K562 (cell line): Measurements from ENCODE around the gene GDF11. TPM values are rescaled to one million over a fixed set of nuclear protein-coding genes. Genes with fewer than 3 reads are reported as not detected.

Source experiments
- ARID4B ChIP-seq: sonication (generic); formaldehyde crosslinking; IDR thresholded peaks from 2 replicates; pipeline ENCODE4 v1.8.0; 2022; ENCODE audit warnings: mild to moderate bottlenecking, missing genetic modification reagents
- ARNT ChIP-seq, 2 experiments: fragments of 450-650 bp; IDR thresholded peaks; 2 replicates each; pipeline ENCODE4 v1.6.1; 2016; ENCODE audit warnings: mild to moderate bottlenecking in 1 of 2
- CTCF ChIP-seq, 3 experiments: IDR thresholded peaks in 2 of 3; conservative IDR thresholded peaks in 1 of 3; 2 replicates each; pipeline ENCODE4 v1.5.1; 2011 to 2012; ENCODE audit warnings: low read length in 3 of 3, mild to moderate bottlenecking in 3 of 3, control low read depth in 2 of 3, improper control_type of control experiment in 1 of 3, inconsistent platforms in 1 of 3, low read depth in 1 of 3, mixed read lengths in 1 of 3, moderate library complexity in 1 of 3; ENCODE audit not compliant: insufficient read depth in 2 of 3
- DACH1 ChIP-seq: fragments of 450-650 bp; IDR thresholded peaks from 2 replicates; pipeline ENCODE4 v1.6.1; 2018; ENCODE audit not compliant: partially characterized antibody
- HDAC3 ChIP-seq: fragments of 450-650 bp; IDR thresholded peaks from 2 replicates; pipeline ENCODE4 v1.6.1; 2018; ENCODE audit warnings: borderline replicate concordance, mild to moderate bottlenecking, moderate library complexity; ENCODE audit not compliant: partially characterized antibody
- JUND ChIP-seq, 2 experiments: IDR thresholded peaks; 2 replicates in 1 of 2; 3 replicates in 1 of 2; pipeline ENCODE4 v1.6.1; 2011; ENCODE audit warnings: borderline replicate concordance in 2 of 2, low read depth in 2 of 2, low read length in 2 of 2, improper control_type of control experiment in 1 of 2, missing biosample characterization in 1 of 2, missing genetic modification characterization in 1 of 2, missing genetic modification reagents in 1 of 2
- KDM5B ChIP-seq: fragments of 200-600 bp; sonication (generic); IDR thresholded peaks from 2 replicates; pipeline ENCODE4 v1.6.1; 2012; ENCODE audit warnings: low read depth, mild to moderate bottlenecking, moderate library complexity, low read length, control low read depth, inconsistent platforms; ENCODE audit not compliant: insufficient replicate concordance
- KLF16 ChIP-seq: IDR thresholded peaks from 2 replicates; pipeline ENCODE4 v1.6.1; 2016; ENCODE audit warnings: antibody characterized with exemption
- MAFF ChIP-seq: IDR thresholded peaks from 2 replicates; pipeline ENCODE4 v1.6.1; 2012; ENCODE audit warnings: low read length, improper control_type of control experiment
- MXI1 ChIP-seq: IDR thresholded peaks from 2 replicates; pipeline ENCODE4 v1.6.1; 2011; ENCODE audit warnings: low read depth, mild to moderate bottlenecking, improper control_type of control experiment, low read length
- NFYB ChIP-seq: IDR thresholded peaks from 2 replicates; pipeline ENCODE4 v1.6.1; 2011; ENCODE audit warnings: mild to moderate bottlenecking, moderate library complexity; ENCODE audit not compliant: insufficient read length; ENCODE audit errors: extremely low read depth
- RNF219 ChIP-seq: fragments of 250-450 bp; sonication (Bioruptor Pico); IDR thresholded peaks from 2 replicates; pipeline ENCODE4 v1.5.0; 2022; ENCODE audit warnings: mild to moderate bottlenecking
- ZKSCAN1 ChIP-seq: fragments of 150-350 bp; IDR thresholded peaks from 2 replicates; pipeline ENCODE4 v1.6.1; 2016; ENCODE audit warnings: low read depth, low read length
- ZNF79 ChIP-seq: fragments of 250-450 bp; sonication (Bioruptor Pico); IDR thresholded peaks from 2 replicates; pipeline ENCODE4 v1.4.0; 2020; ENCODE audit warnings: low read depth, mild to moderate bottlenecking, moderate library complexity
- ZZZ3 ChIP-seq: fragments of 450-650 bp; IDR thresholded peaks from 2 replicates; pipeline ENCODE4 v1.6.1; 2016; ENCODE audit warnings: antibody characterized with exemption, mild to moderate bottlenecking, moderate library complexity
- polyA plus RNA-seq, 8 experiments: library from polyadenylated mRNA; depleted of rRNA in 4 of 8; stranded (reverse) in 5 of 8; unstranded in 3 of 8; fragments of >200 nt; fragmentation: Nextera tagmentation in 2 of 8; fragmentation: Illumina TruSeq in 1 of 8; extraction: Ambion mirVana in 2 of 8; extraction: Trizol in 1 of 8; gene quantifications; 2 replicates each; pipeline versions ENCODE4 v1.2.1 to v1.2.3, GENCODE V29; 2011 to 2014; ENCODE audit warnings: inconsistent platforms in 1 of 8, missing spikeins in 1 of 8
- total RNA-seq, 7 experiments: library from RNA; depleted of rRNA in 6 of 7; stranded (reverse); fragments of >200 nt in 6 of 7; fragmentation: Illumina TruSeq in 2 of 7; extraction: Trizol in 2 of 7; gene quantifications; 2 replicates each; pipeline versions ENCODE4 v1.2.1 to v1.2.3, GENCODE V29; 2011 to 2021; ENCODE audit warnings: low replicate concordance in 1 of 7
- TF ChIP-seq, protein P1 (sequence below): fragments of 450-650 bp; IDR thresholded peaks from 2 replicates; pipeline ENCODE4 v1.6.1; 2014; ENCODE audit warnings: low read depth, mild to moderate bottlenecking, moderate library complexity, borderline replicate concordance

GDF11 gene
- total and polyA plus RNA-seq, 9 of the 15 experiments (the other 6 are each of a cell fraction or from before 2014, with no cell fraction given): 1.4 to 15.7 (median 4.8) TPM

GRCh38 chr12:55736780-55737580 lies 5.9 kb upstream of the GDF11 start (continued):
- TF ChIP-seq, protein P1, sequence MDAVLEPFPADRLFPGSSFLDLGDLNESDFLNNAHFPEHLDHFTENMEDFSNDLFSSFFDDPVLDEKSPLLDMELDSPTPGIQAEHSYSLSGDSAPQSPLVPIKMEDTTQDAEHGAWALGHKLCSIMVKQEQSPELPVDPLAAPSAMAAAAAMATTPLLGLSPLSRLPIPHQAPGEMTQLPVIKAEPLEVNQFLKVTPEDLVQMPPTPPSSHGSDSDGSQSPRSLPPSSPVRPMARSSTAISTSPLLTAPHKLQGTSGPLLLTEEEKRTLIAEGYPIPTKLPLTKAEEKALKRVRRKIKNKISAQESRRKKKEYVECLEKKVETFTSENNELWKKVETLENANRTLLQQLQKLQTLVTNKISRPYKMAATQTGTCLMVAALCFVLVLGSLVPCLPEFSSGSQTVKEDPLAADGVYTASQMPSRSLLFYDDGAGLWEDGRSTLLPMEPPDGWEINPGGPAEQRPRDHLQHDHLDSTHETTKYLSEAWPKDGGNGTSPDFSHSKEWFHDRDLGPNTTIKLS: no peak
- TF ChIP-seq ARID4B (CRISPR knock-in tag) (0 out of 2 replicates have a peak, but pooled peaks have one; percentile 46), KLF16 (peak; percentile 66), ARNT (IDR thresholded peaks at IDR 0.05) (0 out of 4 replicates have a peak, but pooled peaks of 1 of the 2 experiments have one; percentile 30), HDAC3 (no peak), DACH1 (peak; percentile 61), MXI1 (no peak), MAFF (peak; percentile 67), JUND (IDR thresholded peaks at IDR 0.05; ENCODE audit: borderline replicate concordance, low read depth, low read length) (peak; percentile 70), JUND (tag; IDR thresholded peaks at IDR 0.05; ENCODE audit: borderline replicate concordance, low read depth, low read length) (no peak; the same call in 2 of the 3 replicates), KDM5B (no peak), ZZZ3 (no peak), NFYB (no peak), RNF219 (no peak), ZNF79 (no peak), ZKSCAN1 (no peak), CTCF (IDR thresholded peaks at IDR 0.05 in 2 of 3, conservative IDR thresholded peaks at IDR 0.05 in 1 of 3; ENCODE audit: insufficient read depth in 2 of 3, low read depth in 1 of 3, low read length in 3 of 3) (peak; percentile 89 to 98 (median 96))
